Right cardiac atrium (tissue), 5 donors: ENCODE measurements around the gene PIEZO2. TPM values are rescaled to one million over a fixed set of nuclear protein-coding genes. Genes with fewer than 3 reads are reported as not detected.

Experiments used
- ATAC-seq, 2 donors: fragments of 200-7000 bp; cut with Tn5 transposase; one replicate each; pipeline versions ENCODE4 v1.8.0 to v1.9.1; 2020; ENCODE audit warnings: moderate library complexity in 2 of 2, mild to moderate bottlenecking in 1 of 2
- DNase-seq, 3 donors: peaks; one replicate each; pipeline ENCODE4 v3.0.0-alpha.2; 2020
- H3K27ac ChIP-seq: one replicate; pipeline ENCODE4 v1.5.1; 2013; ENCODE audit warnings: mild to moderate bottlenecking, low read length, control low read depth, moderate library complexity
- H3K27me3 ChIP-seq: one replicate; pipeline ENCODE4 v1.6.1; 2013; ENCODE audit not compliant: control insufficient read depth, insufficient read depth
- H3K4me1 ChIP-seq: one replicate; pipeline ENCODE4 v1.6.1; 2013; ENCODE audit warnings: low read length; ENCODE audit not compliant: control insufficient read depth, insufficient read depth
- H3K4me3 ChIP-seq: one replicate; pipeline ENCODE4 v1.5.1; 2013; ENCODE audit warnings: low read length, control low read depth
- H3K9me3 ChIP-seq: one replicate; pipeline ENCODE4 v1.6.1; 2013; ENCODE audit warnings: low read length; ENCODE audit not compliant: control insufficient read depth
- WGBS: extraction: QIAGEN DNeasy Blood & Tissue Kit; methylation state at CpG from one replicate; pipeline ENCODE4 v1.1.7; 2013; 5-methylcytosine and 5-hydroxymethylcytosine counted together
- intact Hi-C, 4 donors: fragments of 100-400 bp; cut with DNase I; formaldehyde crosslinking; loops; one replicate each; pipeline versions ENCODE4 v1.11.0 to v1.14.0; 2022 to 2023
- polyA plus RNA-seq: library from polyadenylated mRNA; stranded (reverse); fragments of 200-250 nt; gene quantifications from one replicate; pipeline ENCODE4 v1.2.3, GENCODE V29; 2013
- total RNA-seq, 4 donors: library from RNA; stranded (reverse); fragmentation: NEBNext Ultra II Directional; extraction: Animal tissue kit (Norgen Biotek cat#: 25700); gene quantifications; one replicate each; pipeline ENCODE4 v1.2.1, GENCODE V29; 2021
- donor health status: healthy with polysubstance abuse.
- donor health status: DM: no; HTN: yes; CAD: no.
- donor health status: DM: no; HTN: no; CAD: no.
- donor health status: DM: no; HTN: yes; CAD: no; lungs with severe emphysema.
- donor health status: DM: yes; HTN: yes; CAD: no.

Gene PIEZO2
- total and polyA plus RNA-seq, 5 donors: 0.18 to 0.93 (median 0.56) TPM

- intact Hi-C loops: no loop called here
- H3K4me1 ChIP-seq: no peaks in the 10 kb centered on the region
- H3K27me3 ChIP-seq: no peaks in the 10 kb centered on the region
- 89% methylated on average over 5 of the region's 5 CpGs for WGBS
- H3K27ac ChIP-seq: no peak overlapping the region
- H3K4me3 ChIP-seq: no peak overlapping the region
- ATAC-seq (no peak), DNase-seq (no peak)
- no peaks in the 10 kb centered on the region for H3K9me3 ChIP-seq
Observed at GRCh38 chr18:10953672-10954071, 195.7 kb downstream of the PIEZO2 start.

GRCh38 chr18:10951631-10952544 lies 197.5 kb downstream of the PIEZO2 start:
- Histone ChIP-seq H3K4me1 (no peaks in the 10 kb centered on the region), H3K9me3 (no peaks in the 10 kb centered on the region), H3K27ac (no peak overlapping the region), H3K4me3 (no peak overlapping the region), H3K27me3 (no peaks in the 10 kb centered on the region)
- no peak for DNase-seq
- intact Hi-C loops: no loop called here
- ATAC-seq: no peak
- 80% methylated on average over 1 of the region's 1 CpG for WGBS

DNA sequence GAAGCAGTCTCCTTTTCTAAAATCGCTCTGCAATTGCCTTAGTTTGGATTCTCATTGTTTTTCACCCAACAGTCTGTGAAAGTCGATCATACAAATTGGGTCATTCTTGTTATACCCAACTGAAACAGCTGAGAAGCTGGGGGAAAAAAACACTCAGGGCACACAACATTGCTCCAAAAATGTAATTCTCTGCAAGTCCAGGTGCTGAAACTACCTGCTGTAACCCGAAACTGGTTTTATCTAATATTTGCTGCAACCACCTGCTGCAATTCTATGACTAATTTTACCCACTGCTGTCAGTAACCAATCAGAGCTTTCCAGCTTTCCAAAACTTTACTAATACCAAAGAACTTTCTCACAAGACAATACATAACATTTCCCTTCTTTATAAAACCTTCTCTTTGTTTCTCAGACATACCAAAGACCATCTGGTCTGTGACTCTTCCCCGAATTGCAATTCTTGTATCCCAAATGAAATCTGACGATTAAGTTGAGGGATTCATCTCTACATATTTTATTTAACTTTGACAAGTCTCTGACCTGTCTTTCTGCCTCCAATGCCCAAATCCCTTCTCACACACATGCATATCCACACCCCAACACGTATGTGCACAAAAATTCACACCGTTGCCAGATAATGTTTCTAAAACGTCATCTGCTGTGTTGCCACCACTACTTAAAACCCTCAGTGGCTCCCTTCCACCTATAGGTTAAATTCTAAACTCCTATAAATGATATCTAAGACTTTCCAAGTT lies 198.3 kb downstream of the PIEZO2 start:
- WGBS: 78% methylated on average over 8 of the region's 8 CpGs
- intact Hi-C loops: no loop called here
- ATAC-seq (no peak), DNase-seq (no peak)
- Histone ChIP-seq H3K4me1 (no peaks in the 10 kb centered on the region), H3K9me3 (peaks cover 3% of the 10 kb centered on the region), H3K27me3 (no peaks in the 10 kb centered on the region), H3K27ac (no peak overlapping the region), H3K4me3 (no peak overlapping the region)

DNA sequence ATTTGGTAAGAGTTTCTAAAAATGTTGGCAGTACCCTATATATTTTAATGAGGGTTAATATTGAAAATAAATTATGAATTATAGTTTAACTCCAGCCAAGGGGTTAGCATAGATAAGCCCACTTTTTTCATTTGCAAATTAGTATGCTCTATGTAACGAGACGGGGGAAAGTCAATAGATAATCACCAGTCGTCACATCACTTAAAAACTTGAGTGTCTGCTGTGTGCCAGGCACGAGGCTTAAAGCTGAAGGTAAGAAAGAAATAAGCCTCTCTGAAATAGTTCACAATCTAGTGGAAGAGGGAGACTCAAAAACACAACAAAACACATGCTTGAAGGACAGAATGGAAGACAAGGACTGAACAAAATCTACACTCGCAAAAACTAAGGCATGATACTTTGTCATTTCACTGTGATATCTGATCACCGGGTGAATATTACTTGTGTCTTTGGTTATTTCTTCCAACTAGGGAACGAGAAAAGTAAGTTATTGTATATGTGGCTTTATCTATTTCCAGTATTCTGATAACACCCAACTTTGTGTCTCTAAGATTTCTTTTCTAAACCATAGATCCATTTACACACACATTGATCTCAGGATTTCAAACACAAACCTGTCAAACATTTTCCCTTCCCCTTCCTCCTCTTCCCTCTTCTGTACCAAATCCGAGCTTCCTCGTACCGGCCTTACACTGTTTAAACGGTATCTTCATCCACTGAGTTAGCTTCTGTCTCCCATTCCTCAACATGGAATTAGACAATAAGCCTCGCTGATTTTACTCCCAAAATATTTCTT lies 199.1 kb downstream of the PIEZO2 start:
- ATAC-seq (no peak), DNase-seq (no peak)
- 85% methylated on average over 12 of the region's 12 CpGs for WGBS
- Histone ChIP-seq H3K27ac (no peak overlapping the region), H3K27me3 (no peaks in the 10 kb centered on the region), H3K4me1 (no peaks in the 10 kb centered on the region), H3K9me3 (peaks cover 3% of the 10 kb centered on the region), H3K4me3 (no peak overlapping the region)
- intact Hi-C loops: no loop called here

DNA sequence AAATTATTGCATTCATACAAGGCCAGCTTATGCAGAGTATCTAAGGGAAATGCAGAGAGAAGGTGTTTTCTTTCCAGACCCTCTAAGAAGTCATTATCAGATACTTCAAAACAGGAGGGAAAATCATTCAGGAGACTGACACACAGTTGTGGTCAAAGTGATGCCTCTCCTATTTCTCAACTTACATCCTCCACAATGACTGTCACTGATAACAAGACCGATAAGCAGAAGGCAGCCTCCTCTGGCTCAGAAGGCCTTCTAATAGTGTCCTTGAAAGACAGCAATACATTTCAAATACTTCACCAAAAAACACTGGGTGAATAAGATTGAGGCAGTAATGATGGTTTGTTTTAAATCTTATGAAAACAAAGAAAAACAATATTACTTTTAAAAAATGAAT lies 199.7 kb downstream of the PIEZO2 start:
- ATAC-seq (no peak), DNase-seq (no peak)
- peaks cover 3% of the 10 kb centered on the region for H3K9me3 ChIP-seq
- WGBS: 38% methylated on average over 1 of the region's 1 CpG
- intact Hi-C loops: no loop called here
- H3K4me3 ChIP-seq: no peak overlapping the region
- no peak overlapping the region for H3K27ac ChIP-seq
- no peaks in the 10 kb centered on the region for H3K27me3 ChIP-seq
- H3K4me1 ChIP-seq: no peaks in the 10 kb centered on the region

GRCh38 chr18:10948421-10948820 lies 200.9 kb downstream of the PIEZO2 start:
- Histone ChIP-seq H3K9me3 (peaks cover 3% of the 10 kb centered on the region), H3K4me3 (no peak overlapping the region), H3K27me3 (no peaks in the 10 kb centered on the region), H3K4me1 (no peaks in the 10 kb centered on the region), H3K27ac (no peak overlapping the region)
- ATAC-seq (no peak), DNase-seq (no peak)
- 94% methylated on average over 5 of the region's 5 CpGs for WGBS
- intact Hi-C loops: no loop called here

GRCh38 chr18:10946058-10946457 lies 203.3 kb downstream of the PIEZO2 start:
- Histone ChIP-seq H3K4me1 (no peaks in the 10 kb centered on the region), H3K9me3 (peaks cover 3% of the 10 kb centered on the region), H3K4me3 (no peak overlapping the region), H3K27me3 (no peaks in the 10 kb centered on the region), H3K27ac (no peak overlapping the region)
- DNase-seq: no peak
- intact Hi-C loops: no loop called here
- ATAC-seq: no peak

DNA sequence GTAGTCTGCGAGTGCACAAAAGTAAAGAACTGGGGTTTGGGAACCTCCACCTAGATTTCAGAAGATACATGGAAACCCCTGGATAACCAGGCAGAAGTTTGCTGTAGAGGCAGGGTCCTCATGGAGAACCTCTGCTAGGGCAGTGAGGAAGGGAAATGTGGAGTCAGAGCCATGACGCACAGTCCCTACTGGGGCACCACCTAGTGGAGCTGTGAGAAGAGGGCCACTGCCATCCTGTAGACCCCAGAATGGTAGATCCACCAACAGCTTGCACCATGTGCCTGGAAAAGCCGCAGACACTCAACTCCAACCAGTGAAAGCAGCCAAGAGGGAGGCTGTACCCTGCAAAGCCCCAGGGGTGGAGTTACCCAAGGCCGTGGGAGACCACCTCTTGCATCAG lies 206.4 kb downstream of the PIEZO2 start:
- intact Hi-C loops: no loop called here
- no peak for DNase-seq
- H3K4me1 ChIP-seq: no peaks in the 10 kb centered on the region
- WGBS: 85% methylated on average over 4 of the region's 4 CpGs
- ATAC-seq: no peak
- H3K4me3 ChIP-seq: no peak overlapping the region
- H3K27ac ChIP-seq: no peak overlapping the region
- no peaks in the 10 kb centered on the region for H3K27me3 ChIP-seq
- H3K9me3 ChIP-seq: peaks cover 3% of the 10 kb centered on the region

DNA sequence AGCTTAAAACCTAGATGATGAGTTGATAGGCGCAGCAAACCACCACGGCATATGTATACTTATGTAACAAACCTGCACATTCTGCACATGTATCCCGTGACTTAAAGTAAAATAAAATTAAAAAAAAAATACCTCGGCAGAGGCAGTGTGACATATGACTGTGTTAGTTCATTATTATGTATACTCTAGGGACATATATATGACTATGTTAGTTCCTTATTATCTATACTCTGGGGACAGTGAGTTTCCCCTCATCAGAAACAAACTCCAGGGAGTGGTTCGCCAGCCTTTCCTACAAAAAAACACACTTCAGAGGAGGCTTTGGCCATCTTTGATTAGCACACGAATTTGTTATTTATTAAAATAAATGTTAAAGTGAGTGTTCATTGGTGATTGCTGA lies 209.5 kb downstream of the PIEZO2 start:
- 82% methylated on average over 6 of the region's 6 CpGs for WGBS
- H3K9me3 ChIP-seq: no peaks in the 10 kb centered on the region
- no peak overlapping the region for H3K4me3 ChIP-seq
- DNase-seq (no peak), ATAC-seq (no peak)
- no peaks in the 10 kb centered on the region for H3K27me3 ChIP-seq
- intact Hi-C loops: no loop called here
- no peaks in the 10 kb centered on the region for H3K4me1 ChIP-seq
- no peak overlapping the region for H3K27ac ChIP-seq

GRCh38 chr18:10937743-10938640 lies 211.4 kb downstream of the PIEZO2 start:
- Histone ChIP-seq H3K9me3 (no peaks in the 10 kb centered on the region), H3K27me3 (no peaks in the 10 kb centered on the region), H3K27ac (no peak overlapping the region), H3K4me3 (no peak overlapping the region), H3K4me1 (no peaks in the 10 kb centered on the region)
- no peak for DNase-seq
- no peak for ATAC-seq
- intact Hi-C loops: no loop called here
- 63% methylated on average over 6 of the region's 6 CpGs for WGBS
